C4-2B (cell line): ENCODE measurements around the gene HPGDS.

Experiments
- ZFX ChIP-seq: fragments of 450-650 bp; IDR thresholded peaks from 2 replicates; pipeline ENCODE4 v1.6.1; 2017
- TF ChIP-seq, protein P1 (sequence below): fragments of 450-650 bp; conservative IDR thresholded peaks from 2 replicates; pipeline ENCODE4 v1.5.1; 2017; ENCODE audit warnings: mild to moderate bottlenecking

DNA sequence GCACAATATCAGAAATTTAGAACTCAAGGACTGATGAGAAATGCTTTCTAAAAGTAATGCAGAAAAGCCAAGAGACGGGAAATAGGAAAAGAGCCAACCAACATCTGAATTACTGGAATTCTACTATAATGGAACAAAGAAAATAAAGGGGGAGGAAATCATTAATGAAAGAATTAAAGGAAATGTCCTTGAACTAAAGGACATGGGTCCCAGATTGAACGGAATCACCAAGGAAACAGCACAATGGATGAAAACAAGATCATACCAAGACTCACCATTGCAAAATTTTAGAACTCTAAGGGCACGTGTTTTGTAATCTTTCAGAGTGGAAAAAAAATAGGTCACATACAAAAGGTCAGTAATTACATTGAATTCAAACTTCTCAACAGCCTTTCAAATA, 35.9 kb downstream of the HPGDS start:
- TF ChIP-seq, protein P1, sequence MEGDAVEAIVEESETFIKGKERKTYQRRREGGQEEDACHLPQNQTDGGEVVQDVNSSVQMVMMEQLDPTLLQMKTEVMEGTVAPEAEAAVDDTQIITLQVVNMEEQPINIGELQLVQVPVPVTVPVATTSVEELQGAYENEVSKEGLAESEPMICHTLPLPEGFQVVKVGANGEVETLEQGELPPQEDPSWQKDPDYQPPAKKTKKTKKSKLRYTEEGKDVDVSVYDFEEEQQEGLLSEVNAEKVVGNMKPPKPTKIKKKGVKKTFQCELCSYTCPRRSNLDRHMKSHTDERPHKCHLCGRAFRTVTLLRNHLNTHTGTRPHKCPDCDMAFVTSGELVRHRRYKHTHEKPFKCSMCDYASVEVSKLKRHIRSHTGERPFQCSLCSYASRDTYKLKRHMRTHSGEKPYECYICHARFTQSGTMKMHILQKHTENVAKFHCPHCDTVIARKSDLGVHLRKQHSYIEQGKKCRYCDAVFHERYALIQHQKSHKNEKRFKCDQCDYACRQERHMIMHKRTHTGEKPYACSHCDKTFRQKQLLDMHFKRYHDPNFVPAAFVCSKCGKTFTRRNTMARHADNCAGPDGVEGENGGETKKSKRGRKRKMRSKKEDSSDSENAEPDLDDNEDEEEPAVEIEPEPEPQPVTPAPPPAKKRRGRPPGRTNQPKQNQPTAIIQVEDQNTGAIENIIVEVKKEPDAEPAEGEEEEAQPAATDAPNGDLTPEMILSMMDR: no peak
- no peak for TF ChIP-seq ZFX
